ENCODE results near the gene CSNK1D. TPM values are rescaled to one million over a fixed set of nuclear protein-coding genes. Genes with fewer than 3 reads are reported as not detected.
A peak's percentile ranks its signal among the peaks of the same experiment; 100 is the strongest.

CSNK1D gene
- polyA plus RNA-seq, 1 donor from 2014 or later = 29.9 TPM

GRCh38 chr17:82321947-82322466, 48.5 kb upstream of the CSNK1D start:
- no peaks in the 10 kb centered on the region for H4K20me1 ChIP-seq (ENCODE audit: insufficient read depth)
- no peaks in the 10 kb centered on the region for H3F3A ChIP-seq (ENCODE audit: insufficient read depth, low read length, poor library complexity, severe bottlenecking)
- no peaks in the 10 kb centered on the region for H3K79me2 ChIP-seq (replicated peaks; ENCODE audit: insufficient read depth, low read length)
- H3K9ac ChIP-seq (ENCODE audit: low read length) = no peak overlapping the region
- no peaks in the 10 kb centered on the region for H3K9me2 ChIP-seq (ENCODE audit: insufficient read depth, low read length)
- no peak overlapping the region for H3K4me3 ChIP-seq (ENCODE audit: low read length)
- TF ChIP-seq EZH2 (IDR thresholded peaks at IDR 0.05; ENCODE audit: borderline replicate concordance, insufficient read depth, low read length, poor library complexity, severe bottlenecking) (no peak), MXI1 (conservative IDR thresholded peaks at IDR 0.05; ENCODE audit: poor library complexity, severe bottlenecking) (no peak), SMC3 (conservative IDR thresholded peaks at IDR 0.05; ENCODE audit: poor library complexity) (no peak), POLR2AphosphoS5 (IDR thresholded peaks at IDR 0.05) (no peak), REST (IDR thresholded peaks at IDR 0.05; ENCODE audit: borderline replicate concordance) (no peak), EP300 (conservative IDR thresholded peaks at IDR 0.05; ENCODE audit: poor library complexity, severe bottlenecking) (no peak), TAF1 (IDR thresholded peaks at IDR 0.05; ENCODE audit: low read depth) (no peak), CTCF (IDR thresholded peaks at IDR 0.05; ENCODE audit: poor library complexity, severe bottlenecking) (no peak), RAD21 (conservative IDR thresholded peaks at IDR 0.05) (no peak)
- H3K27ac ChIP-seq (ENCODE audit: low read length) = no peak overlapping the region
- H3K4me2 ChIP-seq (ENCODE audit: low read length) = no peak overlapping the region
- H2AFZ ChIP-seq (ENCODE audit: low read depth, low read length) = no peak overlapping the region
- no peaks in the 10 kb centered on the region for H3K36me3 ChIP-seq (ENCODE audit: insufficient read depth, low read length)
- no peaks in the 10 kb centered on the region for H3K27me3 ChIP-seq (ENCODE audit: insufficient read depth, low read depth, low read length)
- no peaks in the 10 kb centered on the region for H3K9me3 ChIP-seq (ENCODE audit: low read length)

GRCh38 chr17:82320956-82321927, 47.7 kb upstream of the CSNK1D start:
- Histone ChIP-seq H2AFZ (ENCODE audit: low read depth, low read length) (no peak overlapping the region), H3K27ac (ENCODE audit: low read length) (no peak overlapping the region), H3F3A (ENCODE audit: insufficient read depth, low read length, poor library complexity, severe bottlenecking) (no peaks in the 10 kb centered on the region), H3K79me2 (replicated peaks; ENCODE audit: insufficient read depth, low read length) (no peaks in the 10 kb centered on the region), H3K9me3 (ENCODE audit: low read length) (no peaks in the 10 kb centered on the region), H4K20me1 (ENCODE audit: insufficient read depth) (no peaks in the 10 kb centered on the region), H3K9me2 (ENCODE audit: insufficient read depth, low read length) (no peaks in the 10 kb centered on the region), H3K4me2 (ENCODE audit: low read length) (no peak overlapping the region), H3K9ac (ENCODE audit: low read length) (no peak overlapping the region), H3K27me3 (ENCODE audit: insufficient read depth, low read depth, low read length) (no peaks in the 10 kb centered on the region), H3K36me3 (ENCODE audit: insufficient read depth, low read length) (no peaks in the 10 kb centered on the region), H3K4me3 (ENCODE audit: low read length) (no peak overlapping the region)
- no peak for TF ChIP-seq EZH2 (IDR thresholded peaks at IDR 0.05; ENCODE audit: borderline replicate concordance, insufficient read depth, low read length, poor library complexity, severe bottlenecking)
- TF ChIP-seq CTCF (IDR thresholded peaks at IDR 0.05; ENCODE audit: poor library complexity, severe bottlenecking) = peak; percentile 27

All from neural cell (in vitro differentiated cells).